ENCODE data around the gene IFT80. TPM values are rescaled to one million over a fixed set of nuclear protein-coding genes. Genes with fewer than 3 reads are reported as not detected.

IFT80 gene
- total RNA-seq, 1 experiment from 2014 or later = 26.3 TPM

DNA sequence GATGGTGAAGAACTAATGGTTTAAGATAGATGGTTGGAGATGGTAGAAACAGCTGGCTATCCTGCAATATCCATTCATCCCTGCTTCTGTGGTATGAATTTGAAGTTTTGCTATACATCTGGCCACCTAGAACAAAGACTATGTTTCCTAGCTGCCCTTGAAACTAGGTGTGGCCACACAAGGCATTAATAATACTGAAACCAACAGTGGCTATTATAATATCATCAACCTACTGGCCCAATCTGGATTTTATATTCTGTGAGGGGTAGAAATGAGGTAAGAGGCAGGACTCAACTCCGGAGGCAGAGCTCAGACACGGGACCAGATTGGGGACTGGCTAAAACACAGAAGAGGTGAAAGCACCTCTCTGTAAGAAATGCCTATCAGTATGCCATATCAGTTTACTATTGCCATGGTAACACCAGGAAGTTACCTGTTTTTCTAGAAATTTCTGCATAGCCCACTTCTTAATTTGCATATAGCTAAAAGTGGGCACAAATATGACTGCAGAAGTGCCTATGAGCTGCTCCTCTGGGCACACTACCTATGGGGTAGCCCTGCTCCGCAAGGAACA, 8.4 kb downstream of the IFT80 start:
- Histone ChIP-seq H3K9me2 (ENCODE audit: insufficient read depth) (no peaks in the 10 kb centered on the region), H3K27me3 (ENCODE audit: insufficient read depth, low read length) (no peaks in the 10 kb centered on the region), H3K4me3 (replicated peaks in 1 of 2; ENCODE audit: low read depth in 1 of 2, low read length in 2 of 2) (no peak overlapping the region), H3K9me3 (ENCODE audit: control insufficient read depth in 1 of 2, insufficient read depth in 1 of 2, low read depth in 1 of 2, low read length in 2 of 2) (no peaks in the 10 kb centered on the region), H3K4me1 (ENCODE audit: control insufficient read depth in 1 of 2, insufficient read depth in 2 of 2, low read length in 2 of 2) (peaks cover 0 to 5% of the 10 kb centered on the region in 2 experiments; a peak in 2 of 4 replicates), H3K27ac (ENCODE audit: low read depth, low read length) (no peak overlapping the region), H3K9ac (ENCODE audit: low read length) (no peak overlapping the region), H4K20me1 (ENCODE audit: insufficient read depth) (no peaks in the 10 kb centered on the region), H3K79me2 (ENCODE audit: insufficient read depth, low read length) (peaks cover 35% of the 10 kb centered on the region; the same call in 1 of the 2 replicates), H2AFZ (ENCODE audit: low read depth, low read length, poor library complexity, severe bottlenecking) (no peak overlapping the region), H3K36me3 (ENCODE audit: control insufficient read depth in 1 of 2, insufficient read depth in 2 of 2, low read length in 2 of 2) (no peaks in the 10 kb centered on the region), H3K4me2 (ENCODE audit: low read length) (no peak overlapping the region)
- no TSS peak for BruUV-seq (replicated peaks)
- intact Hi-C loops (cut with micrococcal nuclease) = no loop called here
- POLR2A ChIA-PET = no interaction called here
- ATAC-seq = no peak
- no peak for DNase-seq (ENCODE audit: low read depth, low spot score)
- RAD21 ChIA-PET (ENCODE audit: low non-redundant PET in 1 of 2, low total read pairs in 2 of 2, uncharacterized antibody in 2 of 2, unreplicated experiment in 2 of 2) = no interaction called here
- CTCF ChIA-PET = no interaction called here
- TF ChIP-seq EGR1 (IDR thresholded peaks at IDR 0.05; ENCODE audit: low read depth) (no peak), ELF1 (IDR thresholded peaks at IDR 0.05; ENCODE audit: borderline replicate concordance, low read depth) (no peak), JUND (IDR thresholded peaks at IDR 0.05) (no peak), RAD21 (IDR thresholded peaks at IDR 0.05; ENCODE audit: low read depth) (no peak), POLR2AphosphoS5 (IDR thresholded peaks at IDR 0.05; ENCODE audit: low read depth, low read length) (no peak)
- TF ChIP-seq, protein P1, sequence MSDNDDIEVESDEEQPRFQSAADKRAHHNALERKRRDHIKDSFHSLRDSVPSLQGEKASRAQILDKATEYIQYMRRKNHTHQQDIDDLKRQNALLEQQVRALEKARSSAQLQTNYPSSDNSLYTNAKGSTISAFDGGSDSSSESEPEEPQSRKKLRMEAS (IDR thresholded peaks at IDR 0.05) = no peak

DNA sequence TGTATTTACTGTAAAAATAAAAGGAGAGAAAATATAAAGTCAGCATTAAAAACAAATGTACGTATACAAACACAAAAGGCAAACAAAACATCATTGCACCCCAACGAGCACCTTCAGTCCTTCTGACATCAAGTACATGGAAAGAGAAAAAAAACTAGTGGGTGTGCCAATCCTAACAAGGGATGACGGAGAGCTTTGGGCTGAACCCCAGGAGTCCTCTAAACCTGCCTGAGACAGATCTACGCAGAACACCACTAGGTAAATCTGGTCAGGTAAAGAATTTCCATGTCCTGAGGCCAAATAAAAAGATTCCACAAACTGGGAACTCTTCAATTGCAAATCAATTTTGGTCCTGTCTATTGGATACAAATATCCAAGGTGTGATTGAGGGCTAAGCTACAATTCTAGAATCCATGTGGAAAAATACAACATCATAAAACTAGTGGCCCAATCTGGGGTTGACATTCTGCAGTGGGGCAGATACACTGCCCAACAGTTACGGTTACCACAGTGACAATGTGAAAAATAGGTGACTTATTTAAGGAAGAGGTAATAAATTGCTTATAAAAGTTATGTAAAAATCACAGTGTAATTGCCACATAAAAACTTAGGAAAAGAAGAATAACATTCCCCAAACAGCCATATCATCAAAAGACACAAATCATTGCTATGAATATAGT, 14.2 kb downstream of the IFT80 start:
- intact Hi-C loops (cut with micrococcal nuclease) = no loop called here
- POLR2A ChIA-PET = no interaction called here
- no peaks in the 10 kb centered on the region for H3K9me3 ChIP-seq (ENCODE audit: control insufficient read depth in 1 of 2, insufficient read depth in 1 of 2, low read depth in 1 of 2, low read length in 2 of 2)
- DNase-seq (ENCODE audit: low read depth, low spot score) (no peak), ATAC-seq (no peak)
- H3K4me1 ChIP-seq (ENCODE audit: control insufficient read depth in 1 of 2, insufficient read depth in 2 of 2, low read length in 2 of 2) = peaks cover 0 to 3% of the 10 kb centered on the region in 2 experiments; a peak in 1 of 4 replicates
- no peaks in the 10 kb centered on the region for H3K36me3 ChIP-seq (ENCODE audit: control insufficient read depth in 1 of 2, insufficient read depth in 2 of 2, low read length in 2 of 2)
- no peak overlapping the region for H3K4me3 ChIP-seq (replicated peaks in 1 of 2; ENCODE audit: low read depth in 1 of 2, low read length in 2 of 2)
- no peaks in the 10 kb centered on the region for H4K20me1 ChIP-seq (ENCODE audit: insufficient read depth)
- H3K27me3 ChIP-seq (ENCODE audit: insufficient read depth, low read length) = no peaks in the 10 kb centered on the region
- no peak overlapping the region for H2AFZ ChIP-seq (ENCODE audit: low read depth, low read length, poor library complexity, severe bottlenecking)
- H3K27ac ChIP-seq (ENCODE audit: low read depth, low read length) = no peak overlapping the region
- H3K9me2 ChIP-seq (ENCODE audit: insufficient read depth) = no peaks in the 10 kb centered on the region
- H3K4me2 ChIP-seq (ENCODE audit: low read length) = no peak overlapping the region
- CTCF ChIA-PET = no interaction called here
- TF ChIP-seq, protein P1 (IDR thresholded peaks at IDR 0.05) = no peak
- TF ChIP-seq SP1 (IDR thresholded peaks at IDR 0.05; ENCODE audit: low read depth) (no peak), CEBPB (IDR thresholded peaks at IDR 0.05; ENCODE audit: low read depth) (no peak), ZNF274 (IDR thresholded peaks at IDR 0.05; ENCODE audit: low read depth, low read length) (no peak), RAD21 (IDR thresholded peaks at IDR 0.05; ENCODE audit: low read depth) (no peak)
- RAD21 ChIA-PET (ENCODE audit: low non-redundant PET in 1 of 2, low total read pairs in 2 of 2, uncharacterized antibody in 2 of 2, unreplicated experiment in 2 of 2) = no interaction called here
- BruUV-seq (replicated peaks) = no TSS peak
- peaks cover 26% of the 10 kb centered on the region; the same call in 1 of the 2 replicates for H3K79me2 ChIP-seq (ENCODE audit: insufficient read depth, low read length)
- H3K9ac ChIP-seq (ENCODE audit: low read length) = no peak overlapping the region

All from HCT116 (cell line).